Choroid plexus epithelial cell (primary cell): ENCODE data around the gene MYO9B.

Source experiments
- DNase-seq: peaks from one replicate; pipeline ENCODE4 v3.0.0-alpha.2; 2010; ENCODE audit warnings: low read depth
- H3K4me3 ChIP-seq: 2 replicates; pipeline ENCODE4 v1.5.1; 2011; ENCODE audit warnings: low read depth, mild to moderate bottlenecking, control low read depth, low read length, moderate library complexity
- CTCF ChIP-seq: conservative IDR thresholded peaks from 2 replicates; pipeline ENCODE4 v1.5.1; 2011; ENCODE audit warnings: low read depth, mild to moderate bottlenecking, control low read depth, inconsistent platforms, low read length, moderate library complexity

The MYO9B gene

DNA sequence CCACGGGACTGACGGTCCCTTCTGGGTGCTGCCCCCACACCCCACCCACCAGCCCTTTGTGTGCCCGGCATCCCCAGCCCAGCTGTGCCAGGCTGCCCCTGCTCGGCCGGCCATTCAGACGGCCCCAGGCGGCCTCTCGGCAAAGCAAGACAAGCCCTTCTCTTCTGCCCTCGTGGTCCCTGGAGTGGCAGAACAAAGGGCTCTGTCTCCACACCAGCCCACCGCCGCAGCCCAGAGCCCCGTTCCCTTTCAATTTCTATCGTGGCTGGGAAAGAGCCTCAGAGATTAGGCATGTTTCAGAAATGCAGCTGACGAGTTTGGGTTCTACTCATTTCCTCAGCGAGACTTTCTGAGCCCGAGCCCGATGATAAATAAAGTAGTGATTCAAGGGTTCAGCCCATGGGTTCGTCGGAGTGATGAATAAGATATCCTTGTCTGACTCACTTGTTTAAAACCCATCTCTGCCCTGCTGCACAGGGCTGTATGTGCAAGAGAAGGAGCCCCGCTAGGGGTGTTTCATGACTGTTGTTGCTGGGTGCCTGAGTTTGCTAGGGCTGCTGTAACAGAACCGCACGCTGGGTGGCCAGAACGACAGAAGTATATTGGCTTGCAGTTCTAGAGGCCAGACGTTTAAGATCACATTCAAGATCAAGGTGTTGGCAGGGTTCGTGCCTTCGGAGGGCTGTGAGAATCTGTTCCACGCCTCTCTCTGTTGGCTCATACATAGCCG is 4.3 kb downstream of the MYO9B start:
- peak overlapping the region; percentile 60 for H3K4me3 ChIP-seq
- peak; percentile 98 for DNase-seq
- peak; percentile 80 for TF ChIP-seq CTCF

GRCh38 chr19:17080440-17080801 is 4.8 kb downstream of the MYO9B start:
- no peak for DNase-seq
- TF ChIP-seq CTCF = no peak
- H3K4me3 ChIP-seq = no peak overlapping the region

GRCh38 chr19:17081672-17082630 is 6.4 kb downstream of the MYO9B start:
- no peak for TF ChIP-seq CTCF
- peak; percentile 28 for DNase-seq
- H3K4me3 ChIP-seq = no peak overlapping the region

GRCh38 chr19:17086120-17086519 is 10.5 kb downstream of the MYO9B start:
- TF ChIP-seq CTCF = no peak
- DNase-seq = no peak
- no peak overlapping the region for H3K4me3 ChIP-seq

DNA sequence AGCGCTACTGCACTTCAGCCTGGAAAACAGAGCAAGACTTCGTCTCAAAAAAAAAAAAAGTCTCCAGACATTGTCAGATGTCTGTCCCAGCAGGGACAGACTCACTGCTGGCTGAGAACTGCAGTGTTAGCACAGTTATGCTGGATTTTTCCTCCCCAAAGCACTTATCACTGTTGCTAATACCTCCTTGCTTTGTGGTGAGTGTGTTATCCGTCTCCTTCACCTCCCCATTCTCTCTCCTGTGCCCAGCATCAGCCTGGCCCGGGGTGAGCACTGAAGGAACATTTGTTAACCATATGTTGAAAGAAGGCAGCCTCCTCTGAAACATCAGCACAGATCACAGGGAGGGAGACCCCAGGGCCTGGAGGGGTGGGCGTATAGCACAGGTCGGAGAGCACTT is 11.3 kb downstream of the MYO9B start:
- no peak for TF ChIP-seq CTCF
- H3K4me3 ChIP-seq = no peak overlapping the region
- peak; percentile 24 for DNase-seq

DNA sequence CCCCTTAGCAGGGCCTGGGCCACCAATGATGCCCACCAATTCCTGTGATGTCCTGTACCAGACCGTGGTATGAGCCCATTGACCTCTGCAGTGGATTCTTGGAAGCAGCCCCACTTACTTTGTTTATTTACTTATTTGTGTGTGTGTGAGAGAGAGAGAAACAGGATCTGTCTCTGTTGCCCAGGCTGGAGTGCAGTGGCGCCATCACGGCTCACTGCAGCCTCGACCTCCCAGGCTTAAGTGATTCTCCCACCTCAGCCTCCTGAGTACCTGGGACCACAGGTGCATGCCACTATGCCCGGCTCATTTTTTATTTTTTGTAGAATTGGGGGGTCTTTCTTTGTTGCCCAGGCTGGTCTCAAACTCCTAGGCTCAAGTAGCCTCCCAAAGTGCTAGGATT is 13.0 kb downstream of the MYO9B start:
- no peak for TF ChIP-seq CTCF
- no peak overlapping the region for H3K4me3 ChIP-seq
- no peak for DNase-seq
